Right atrium auricular region (tissue), 2 donors: ENCODE results near the gene AGBL2. TPM values are rescaled to one million over a fixed set of nuclear protein-coding genes. Genes with fewer than 3 reads are reported as not detected.
"Not testable (repeated sequence)": the region's sequence is repeated elsewhere in the genome, so short reads cannot be mapped to it uniquely, and the experiment has no call there.

Source experiments
- DNase-seq: peaks from one replicate; pipeline ENCODE4 v3.0.0-alpha.2; 2019; ENCODE audit warnings: low spot score
- H3K27ac ChIP-seq, 2 donors: fragments of 200-600 bp; sonication (generic); 1 replicate in 1 of 2; 2 replicates in 1 of 2; pipeline ENCODE4 v1.5.1; 2016 to 2019
- H3K27me3 ChIP-seq, 2 donors: fragments of 200-600 bp; sonication (generic); one replicate each; pipeline versions ENCODE4 v1.5.1 to v1.6.0; 2017 to 2019
- H3K36me3 ChIP-seq: fragments of 200-600 bp; sonication (generic); one replicate; pipeline ENCODE4 v1.5.1; 2016
- H3K4me1 ChIP-seq, 2 donors: fragments of 200-600 bp; sonication (generic); one replicate each; pipeline versions ENCODE4 v1.5.1 to v1.6.0; 2017 to 2019
- H3K4me3 ChIP-seq, 2 donors: fragments of 200-600 bp; sonication (generic); 1 replicate in 1 of 2; 2 replicates in 1 of 2; pipeline ENCODE4 v1.5.1; 2017 to 2019; ENCODE audit warnings: mild to moderate bottlenecking in 1 of 2, moderate library complexity in 1 of 2
- H3K9me3 ChIP-seq, 2 donors: fragments of 200-600 bp; sonication (generic); one replicate each; pipeline ENCODE4 v1.5.1; 2019
- total RNA-seq, 2 donors: library from RNA; depleted of rRNA; stranded (reverse); fragments of >200 nt; gene quantifications; one replicate each; pipeline ENCODE4 v1.1.0, GENCODE V29; 2016
- TF ChIP-seq, protein P1 (sequence below), 2 donors: fragments of 200-600 bp; sonication (generic); IDR thresholded peaks; one replicate each; pipeline ENCODE4 v1.5.1; 2019; ENCODE audit warnings: antibody characterized with exemption in 2 of 2

The AGBL2 gene, protein sequence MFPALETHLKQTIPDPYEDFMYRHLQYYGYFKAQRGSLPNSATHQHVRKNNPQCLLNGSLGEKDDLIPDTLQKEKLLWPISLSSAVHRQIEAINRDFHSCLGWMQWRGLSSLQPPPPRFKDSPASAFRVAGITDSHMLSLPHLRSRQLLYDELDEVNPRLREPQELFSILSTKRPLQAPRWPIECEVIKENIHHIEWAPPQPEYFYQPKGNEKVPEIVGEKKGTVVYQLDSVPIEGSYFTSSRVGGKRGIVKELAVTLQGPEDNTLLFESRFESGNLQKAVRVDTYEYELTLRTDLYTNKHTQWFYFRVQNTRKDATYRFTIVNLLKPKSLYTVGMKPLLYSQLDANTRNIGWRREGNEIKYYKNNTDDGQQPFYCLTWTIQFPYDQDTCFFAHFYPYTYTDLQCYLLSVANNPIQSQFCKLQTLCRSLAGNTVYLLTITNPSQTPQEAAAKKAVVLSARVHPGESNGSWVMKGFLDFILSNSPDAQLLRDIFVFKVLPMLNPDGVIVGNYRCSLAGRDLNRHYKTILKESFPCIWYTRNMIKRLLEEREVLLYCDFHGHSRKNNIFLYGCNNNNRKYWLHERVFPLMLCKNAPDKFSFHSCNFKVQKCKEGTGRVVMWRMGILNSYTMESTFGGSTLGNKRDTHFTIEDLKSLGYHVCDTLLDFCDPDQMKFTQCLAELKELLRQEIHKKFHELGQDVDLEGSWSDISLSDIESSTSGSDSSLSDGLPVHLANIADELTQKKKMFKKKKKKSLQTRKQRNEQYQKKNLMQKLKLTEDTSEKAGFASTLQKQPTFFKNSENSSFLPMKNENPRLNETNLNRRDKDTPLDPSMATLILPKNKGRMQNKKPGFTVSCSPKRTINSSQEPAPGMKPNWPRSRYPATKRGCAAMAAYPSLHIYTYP
- not detected for total RNA-seq

DNA sequence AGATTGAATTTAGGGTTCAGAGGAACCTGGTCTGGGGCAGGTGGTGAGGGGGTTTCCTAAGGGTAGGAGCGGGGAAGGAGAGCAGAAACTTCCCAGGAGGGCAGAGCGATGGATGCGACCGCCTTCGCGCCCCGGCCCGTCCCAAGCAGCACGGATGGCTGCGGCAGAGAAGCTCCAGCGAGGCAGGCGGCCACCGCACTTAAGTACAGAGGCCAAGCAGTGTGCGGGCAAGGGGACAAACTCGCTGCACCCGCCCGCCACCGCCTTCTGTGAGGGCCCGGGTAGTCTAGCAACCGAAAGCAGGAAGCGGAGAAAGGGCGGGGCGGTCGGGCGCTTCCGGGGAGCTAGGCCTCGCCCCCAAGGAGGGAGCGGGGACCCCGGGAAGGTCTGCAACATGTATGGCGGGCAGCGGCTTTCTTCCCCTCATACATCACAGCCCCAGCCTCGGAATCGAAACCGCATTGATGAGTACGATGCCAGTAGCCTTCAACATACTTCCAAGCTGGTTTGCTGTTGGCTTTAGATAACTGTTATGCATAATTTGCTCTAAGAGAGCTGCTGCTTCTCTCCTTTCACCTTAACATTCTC lies at the start of gene AGBL2:
TSS of gene AGBL2 (minus strand) at position 288 of the 588 bp plus-strand sequence. CDS start 719 bp downstream, outside the sequence.
- TF ChIP-seq, protein P1, sequence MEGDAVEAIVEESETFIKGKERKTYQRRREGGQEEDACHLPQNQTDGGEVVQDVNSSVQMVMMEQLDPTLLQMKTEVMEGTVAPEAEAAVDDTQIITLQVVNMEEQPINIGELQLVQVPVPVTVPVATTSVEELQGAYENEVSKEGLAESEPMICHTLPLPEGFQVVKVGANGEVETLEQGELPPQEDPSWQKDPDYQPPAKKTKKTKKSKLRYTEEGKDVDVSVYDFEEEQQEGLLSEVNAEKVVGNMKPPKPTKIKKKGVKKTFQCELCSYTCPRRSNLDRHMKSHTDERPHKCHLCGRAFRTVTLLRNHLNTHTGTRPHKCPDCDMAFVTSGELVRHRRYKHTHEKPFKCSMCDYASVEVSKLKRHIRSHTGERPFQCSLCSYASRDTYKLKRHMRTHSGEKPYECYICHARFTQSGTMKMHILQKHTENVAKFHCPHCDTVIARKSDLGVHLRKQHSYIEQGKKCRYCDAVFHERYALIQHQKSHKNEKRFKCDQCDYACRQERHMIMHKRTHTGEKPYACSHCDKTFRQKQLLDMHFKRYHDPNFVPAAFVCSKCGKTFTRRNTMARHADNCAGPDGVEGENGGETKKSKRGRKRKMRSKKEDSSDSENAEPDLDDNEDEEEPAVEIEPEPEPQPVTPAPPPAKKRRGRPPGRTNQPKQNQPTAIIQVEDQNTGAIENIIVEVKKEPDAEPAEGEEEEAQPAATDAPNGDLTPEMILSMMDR (IDR thresholded peaks at IDR 0.05): no peak
- H3K27me3 ChIP-seq: no peaks in the 10 kb centered on the region
- H3K4me3 ChIP-seq: peak within 1 kb of the TSS; percentile 53 to 75
- peaks cover 0 to 6% of the 10 kb centered on the region in 2 donors for H3K4me1 ChIP-seq
- H3K36me3 ChIP-seq: peaks cover 30% of the 10 kb centered on the region
- no peaks in the 10 kb centered on the region for H3K9me3 ChIP-seq
- peak; percentile 74 for DNase-seq
- H3K27ac ChIP-seq: peak within 1 kb of the TSS; percentile 50 to 72

DNA sequence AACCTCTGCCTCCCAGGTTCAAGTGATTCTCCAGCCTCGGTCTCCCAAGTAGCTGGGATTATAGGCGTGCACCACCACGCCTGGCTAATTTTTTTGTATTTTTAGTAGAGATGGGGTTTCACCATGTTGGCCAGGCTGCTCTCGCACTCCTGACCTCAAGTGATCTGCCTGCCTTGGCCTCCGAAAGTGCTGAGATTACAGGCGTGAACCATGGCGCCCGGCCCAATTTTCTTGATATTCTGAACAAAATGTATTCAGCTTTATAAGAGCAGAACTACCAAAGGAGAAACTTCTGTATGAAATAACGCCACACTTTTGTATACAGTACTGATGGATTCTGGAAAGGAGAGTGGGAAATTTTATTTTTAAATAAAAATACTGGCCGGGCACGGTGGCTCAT lies 44.1 kb upstream of the AGBL2 start:
- Histone ChIP-seq H3K4me1 (peaks cover 0 to 13% of the 10 kb centered on the region in 2 donors), H3K36me3 (peaks cover 86% of the 10 kb centered on the region)
- not testable (repeated sequence) for H3K27ac ChIP-seq, H3K4me3 ChIP-seq, H3K27me3 ChIP-seq, H3K9me3 ChIP-seq
- peak; percentile 46 for DNase-seq

DNA sequence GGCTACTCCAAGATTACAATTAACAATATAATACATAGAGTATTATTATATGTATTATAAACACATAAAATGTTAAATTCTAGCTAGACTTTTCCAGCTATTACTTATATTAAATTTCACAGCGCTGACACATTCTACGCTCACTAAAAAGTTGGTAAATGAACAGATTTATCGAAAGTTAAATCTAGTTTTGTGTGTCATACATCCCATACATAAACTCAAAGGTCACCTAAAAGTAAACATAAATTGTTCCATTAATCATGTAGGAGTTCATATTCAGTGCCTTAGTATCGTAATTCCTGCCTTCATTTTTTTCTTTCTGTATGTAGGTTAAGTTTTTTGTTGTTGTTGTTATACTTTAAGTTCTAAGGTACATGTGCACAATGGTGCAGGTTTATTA lies 41.0 kb upstream of the AGBL2 start:
- Histone ChIP-seq H3K27ac (no peak overlapping the region), H3K27me3 (no peaks in the 10 kb centered on the region), H3K36me3 (peaks cover 88% of the 10 kb centered on the region), H3K9me3 (no peaks in the 10 kb centered on the region), H3K4me3 (no peak overlapping the region), H3K4me1 (peaks cover 0 to 6% of the 10 kb centered on the region in 2 donors)
- TF ChIP-seq, protein P1 (IDR thresholded peaks at IDR 0.05): no peak
- DNase-seq: no peak

DNA sequence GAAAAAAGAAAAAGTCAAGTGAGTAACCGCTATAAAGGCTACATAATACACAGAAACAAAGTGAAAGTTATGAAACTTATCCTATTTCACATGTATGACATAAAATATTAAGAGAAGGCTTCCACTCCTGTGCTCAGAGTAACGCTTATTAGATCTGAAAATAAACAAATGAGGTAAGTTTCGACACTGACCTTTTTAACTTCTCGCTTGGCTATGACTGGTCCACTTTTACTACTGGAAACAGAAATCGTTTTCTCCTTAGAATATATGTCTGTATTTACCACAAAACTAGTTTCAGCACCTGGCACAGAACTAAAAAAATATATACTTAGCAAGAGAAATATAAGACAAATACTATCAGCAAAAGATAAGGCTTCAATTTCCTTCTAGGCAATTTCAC lies 35.6 kb upstream of the AGBL2 start:
- TF ChIP-seq, protein P1 (IDR thresholded peaks at IDR 0.05): no peak
- no peaks in the 10 kb centered on the region for H3K9me3 ChIP-seq
- H3K4me3 ChIP-seq: no peak overlapping the region
- H3K36me3 ChIP-seq: peaks cover 93% of the 10 kb centered on the region
- H3K4me1 ChIP-seq: no peaks in the 10 kb centered on the region
- no peaks in the 10 kb centered on the region for H3K27me3 ChIP-seq
- H3K27ac ChIP-seq: no peak overlapping the region
- no peak for DNase-seq

DNA sequence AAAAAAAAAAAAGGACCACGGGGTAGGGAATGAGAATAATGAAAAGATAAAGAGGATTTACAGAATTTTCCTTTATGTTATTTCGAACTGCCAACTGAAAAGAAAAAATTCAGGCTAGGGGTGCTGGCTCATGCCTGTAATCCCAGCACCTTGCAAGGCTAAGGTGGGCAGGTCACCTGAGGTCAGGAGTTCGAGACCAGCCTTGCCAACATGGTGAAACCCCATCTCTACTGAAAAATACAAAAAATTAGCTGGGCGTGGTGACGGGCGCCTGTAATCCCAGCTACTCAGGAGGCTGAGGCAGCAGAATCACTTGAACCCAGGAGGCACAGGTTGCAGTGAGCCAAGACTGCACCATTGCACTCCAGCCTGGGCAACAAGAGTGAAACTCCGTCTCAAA lies 27.3 kb upstream of the AGBL2 start:
- DNase-seq, H3K27ac ChIP-seq, H3K27me3 ChIP-seq: not testable (repeated sequence)

DNA sequence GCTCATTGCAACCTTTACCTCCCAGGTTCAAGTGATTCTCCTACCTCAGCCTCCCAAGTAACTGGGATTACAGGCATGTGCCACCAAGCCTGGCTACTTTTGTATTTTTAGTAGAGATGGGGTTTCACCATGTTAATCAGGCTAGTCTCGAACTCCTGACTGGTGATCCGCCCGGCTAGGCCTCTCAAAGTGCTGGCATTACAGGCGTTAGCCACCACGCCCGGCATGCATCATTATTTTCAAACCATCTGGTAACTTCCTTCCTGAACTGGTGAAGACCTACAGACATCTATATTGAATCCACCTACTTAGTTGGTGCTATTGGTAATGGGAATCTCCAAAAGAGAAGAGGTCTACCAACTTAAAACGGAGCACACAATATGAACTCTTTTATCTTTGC lies 22.6 kb upstream of the AGBL2 start:
- H3K36me3 ChIP-seq: peaks cover 90% of the 10 kb centered on the region
- not testable (repeated sequence) for H3K27me3 ChIP-seq, H3K9me3 ChIP-seq, H3K4me3 ChIP-seq, H3K4me1 ChIP-seq, DNase-seq, H3K27ac ChIP-seq

More for the DNA sequence above, 27.3 kb upstream of the AGBL2 start:
- H3K4me1 ChIP-seq, H3K9me3 ChIP-seq, H3K4me3 ChIP-seq: not testable (repeated sequence)
- peaks cover 91% of the 10 kb centered on the region for H3K36me3 ChIP-seq

DNA sequence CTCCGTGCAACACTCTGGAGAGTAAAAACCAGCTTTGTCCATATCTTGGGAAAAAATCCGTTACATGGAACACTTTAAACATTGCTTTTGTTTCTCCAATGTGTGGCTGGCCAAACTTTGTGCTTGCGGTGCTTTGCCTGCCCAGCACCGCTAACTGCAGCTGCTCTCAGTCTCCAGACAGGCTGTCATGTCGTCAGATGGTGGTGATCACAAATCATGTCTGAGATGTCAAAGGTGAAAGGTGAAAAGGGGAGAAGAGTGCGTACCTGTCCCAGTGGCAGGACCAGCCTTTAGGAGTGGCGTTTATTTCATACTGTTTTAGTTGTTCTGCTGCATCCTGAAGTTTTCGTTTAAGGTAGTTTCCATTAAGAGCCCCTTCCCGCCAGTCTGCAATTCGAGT lies 17.1 kb upstream of the AGBL2 start:
- H3K36me3 ChIP-seq: peaks cover 99% of the 10 kb centered on the region
- no peak overlapping the region for H3K4me3 ChIP-seq
- no peaks in the 10 kb centered on the region for H3K27me3 ChIP-seq
- DNase-seq: no peak
- H3K27ac ChIP-seq: no peak overlapping the region
- TF ChIP-seq, protein P1 (IDR thresholded peaks at IDR 0.05): no peak
- no peaks in the 10 kb centered on the region for H3K9me3 ChIP-seq
- H3K4me1 ChIP-seq: no peaks in the 10 kb centered on the region
